ENCODE results near the gene EPB41.

DNA sequence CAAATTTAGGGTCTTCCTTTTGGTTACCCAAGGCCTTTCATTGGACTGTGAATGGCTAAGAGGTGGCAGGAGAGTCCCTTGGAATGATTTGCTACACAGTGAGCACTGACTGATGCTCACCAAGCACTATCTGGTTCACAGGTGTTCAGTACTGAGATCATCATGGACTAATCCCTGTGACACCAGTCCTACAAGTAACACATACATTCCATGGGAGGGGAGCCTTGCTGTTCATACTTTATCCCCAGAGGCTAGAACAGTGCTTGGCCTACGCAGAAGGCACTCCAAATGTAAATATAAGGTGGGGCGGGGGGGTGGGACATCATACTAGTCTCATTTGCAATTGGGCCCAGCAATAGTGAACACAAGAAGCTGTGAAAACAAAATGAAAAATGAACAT lies 229.8 kb downstream of the EPB41 start:
- TF ChIP-seq POLR2AphosphoS5 (IDR thresholded peaks at IDR 0.05; ENCODE audit: low read depth, low read length), result no peak
- TF ChIP-seq, protein P1, sequence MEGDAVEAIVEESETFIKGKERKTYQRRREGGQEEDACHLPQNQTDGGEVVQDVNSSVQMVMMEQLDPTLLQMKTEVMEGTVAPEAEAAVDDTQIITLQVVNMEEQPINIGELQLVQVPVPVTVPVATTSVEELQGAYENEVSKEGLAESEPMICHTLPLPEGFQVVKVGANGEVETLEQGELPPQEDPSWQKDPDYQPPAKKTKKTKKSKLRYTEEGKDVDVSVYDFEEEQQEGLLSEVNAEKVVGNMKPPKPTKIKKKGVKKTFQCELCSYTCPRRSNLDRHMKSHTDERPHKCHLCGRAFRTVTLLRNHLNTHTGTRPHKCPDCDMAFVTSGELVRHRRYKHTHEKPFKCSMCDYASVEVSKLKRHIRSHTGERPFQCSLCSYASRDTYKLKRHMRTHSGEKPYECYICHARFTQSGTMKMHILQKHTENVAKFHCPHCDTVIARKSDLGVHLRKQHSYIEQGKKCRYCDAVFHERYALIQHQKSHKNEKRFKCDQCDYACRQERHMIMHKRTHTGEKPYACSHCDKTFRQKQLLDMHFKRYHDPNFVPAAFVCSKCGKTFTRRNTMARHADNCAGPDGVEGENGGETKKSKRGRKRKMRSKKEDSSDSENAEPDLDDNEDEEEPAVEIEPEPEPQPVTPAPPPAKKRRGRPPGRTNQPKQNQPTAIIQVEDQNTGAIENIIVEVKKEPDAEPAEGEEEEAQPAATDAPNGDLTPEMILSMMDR (IDR thresholded peaks at IDR 0.05), result no peak
